ENCODE measurements around the gene BID.

The BID gene

GRCh38 chr22:17802411-17802810 is 28.1 kb upstream of the BID start:
- Histone ChIP-seq H3K4me3 (ENCODE audit: low read length) (no peak overlapping the region), H3K27ac (ENCODE audit: low read length) (no peak overlapping the region), H3K9ac (ENCODE audit: low read depth, low read length) (no peak overlapping the region), H3K4me1 (ENCODE audit: insufficient read depth, low read length) (peaks cover 2% of the 10 kb centered on the region; the same call in 1 of the 2 replicates), H3K36me3 (ENCODE audit: insufficient read depth, low read depth, low read length) (peaks cover 16% of the 10 kb centered on the region), H3K27me3 (ENCODE audit: insufficient read depth, low read length) (no peaks in the 10 kb centered on the region), H3K9me3 (ENCODE audit: insufficient read depth, low read depth, low read length) (no peaks in the 10 kb centered on the region)

GRCh38 chr22:17797721-17798559 is 23.7 kb upstream of the BID start:
- Histone ChIP-seq H3K9me3 (ENCODE audit: insufficient read depth, low read depth, low read length) (no peaks in the 10 kb centered on the region), H3K27me3 (ENCODE audit: insufficient read depth, low read length) (no peaks in the 10 kb centered on the region), H3K9ac (ENCODE audit: low read depth, low read length) (no peak overlapping the region), H3K27ac (ENCODE audit: low read length) (no peak overlapping the region), H3K36me3 (ENCODE audit: insufficient read depth, low read depth, low read length) (no peaks in the 10 kb centered on the region), H3K4me3 (ENCODE audit: low read length) (no peak overlapping the region), H3K4me1 (ENCODE audit: insufficient read depth, low read length) (no peaks in the 10 kb centered on the region)

- Histone ChIP-seq H3K9me3 (ENCODE audit: insufficient read depth, low read depth, low read length) (no peaks in the 10 kb centered on the region), H3K27ac (ENCODE audit: low read length) (no peak overlapping the region), H3K36me3 (ENCODE audit: insufficient read depth, low read depth, low read length) (no peaks in the 10 kb centered on the region), H3K4me3 (ENCODE audit: low read length) (no peak overlapping the region), H3K9ac (ENCODE audit: low read depth, low read length) (no peak overlapping the region), H3K27me3 (ENCODE audit: insufficient read depth, low read length) (no peaks in the 10 kb centered on the region), H3K4me1 (ENCODE audit: insufficient read depth, low read length) (no peaks in the 10 kb centered on the region)
Measured at GRCh38 chr22:17796695-17797094, 22.4 kb upstream of the BID start.

- H3K9me3 ChIP-seq (ENCODE audit: insufficient read depth, low read depth, low read length) = no peaks in the 10 kb centered on the region
- H3K27ac ChIP-seq (ENCODE audit: low read length) = no peak overlapping the region
- no peaks in the 10 kb centered on the region for H3K36me3 ChIP-seq (ENCODE audit: insufficient read depth, low read depth, low read length)
- H3K9ac ChIP-seq (ENCODE audit: low read depth, low read length) = no peak overlapping the region
- no peaks in the 10 kb centered on the region for H3K4me1 ChIP-seq (ENCODE audit: insufficient read depth, low read length)
- no peak overlapping the region for H3K4me3 ChIP-seq (ENCODE audit: low read length)
- no peaks in the 10 kb centered on the region for H3K27me3 ChIP-seq (ENCODE audit: insufficient read depth, low read length)
Measured at GRCh38 chr22:17795661-17796548, 21.6 kb upstream of the BID start.

GRCh38 chr22:17794726-17795542 is 20.7 kb upstream of the BID start:
- Histone ChIP-seq H3K9ac (ENCODE audit: low read depth, low read length) (no peak overlapping the region), H3K4me3 (ENCODE audit: low read length) (no peak overlapping the region), H3K9me3 (ENCODE audit: insufficient read depth, low read depth, low read length) (no peaks in the 10 kb centered on the region), H3K27ac (ENCODE audit: low read length) (no peak overlapping the region), H3K4me1 (ENCODE audit: insufficient read depth, low read length) (no peaks in the 10 kb centered on the region), H3K36me3 (ENCODE audit: insufficient read depth, low read depth, low read length) (no peaks in the 10 kb centered on the region), H3K27me3 (ENCODE audit: insufficient read depth, low read length) (no peaks in the 10 kb centered on the region)

- H3K9me3 ChIP-seq (ENCODE audit: insufficient read depth, low read depth, low read length) = no peaks in the 10 kb centered on the region
- no peak overlapping the region for H3K27ac ChIP-seq (ENCODE audit: low read length)
- H3K9ac ChIP-seq (ENCODE audit: low read depth, low read length) = no peak overlapping the region
- no peaks in the 10 kb centered on the region for H3K27me3 ChIP-seq (ENCODE audit: insufficient read depth, low read length)
- no peak overlapping the region for H3K4me3 ChIP-seq (ENCODE audit: low read length)
- no peaks in the 10 kb centered on the region for H3K36me3 ChIP-seq (ENCODE audit: insufficient read depth, low read depth, low read length)
- H3K4me1 ChIP-seq (ENCODE audit: insufficient read depth, low read length) = no peaks in the 10 kb centered on the region
Measured at GRCh38 chr22:17792854-17793434, 18.7 kb upstream of the BID start.

GRCh38 chr22:17792299-17792698 is 18.0 kb upstream of the BID start:
- Histone ChIP-seq H3K36me3 (ENCODE audit: insufficient read depth, low read depth, low read length) (no peaks in the 10 kb centered on the region), H3K27ac (ENCODE audit: low read length) (no peak overlapping the region), H3K4me1 (ENCODE audit: insufficient read depth, low read length) (no peaks in the 10 kb centered on the region), H3K27me3 (ENCODE audit: insufficient read depth, low read length) (no peaks in the 10 kb centered on the region), H3K9ac (ENCODE audit: low read depth, low read length) (no peak overlapping the region), H3K9me3 (ENCODE audit: insufficient read depth, low read depth, low read length) (no peaks in the 10 kb centered on the region), H3K4me3 (ENCODE audit: low read length) (no peak overlapping the region)

GRCh38 chr22:17791196-17791595 is 16.9 kb upstream of the BID start:
- Histone ChIP-seq H3K4me3 (ENCODE audit: low read length) (no peak overlapping the region), H3K9me3 (ENCODE audit: insufficient read depth, low read depth, low read length) (no peaks in the 10 kb centered on the region), H3K36me3 (ENCODE audit: insufficient read depth, low read depth, low read length) (no peaks in the 10 kb centered on the region), H3K27me3 (ENCODE audit: insufficient read depth, low read length) (no peaks in the 10 kb centered on the region), H3K9ac (ENCODE audit: low read depth, low read length) (no peak overlapping the region), H3K27ac (ENCODE audit: low read length) (no peak overlapping the region), H3K4me1 (ENCODE audit: insufficient read depth, low read length) (no peaks in the 10 kb centered on the region)

GRCh38 chr22:17789379-17790200 is 15.3 kb upstream of the BID start:
- Histone ChIP-seq H3K36me3 (ENCODE audit: insufficient read depth, low read depth, low read length) (no peaks in the 10 kb centered on the region), H3K4me1 (ENCODE audit: insufficient read depth, low read length) (no peaks in the 10 kb centered on the region), H3K9me3 (ENCODE audit: insufficient read depth, low read depth, low read length) (no peaks in the 10 kb centered on the region), H3K27ac (ENCODE audit: low read length) (no peak overlapping the region), H3K27me3 (ENCODE audit: insufficient read depth, low read length) (no peaks in the 10 kb centered on the region), H3K9ac (ENCODE audit: low read depth, low read length) (no peak overlapping the region), H3K4me3 (ENCODE audit: low read length) (no peak overlapping the region)

GRCh38 chr22:17788528-17789378 is 14.5 kb upstream of the BID start:
- Histone ChIP-seq H3K27ac (ENCODE audit: low read length) (no peak overlapping the region), H3K4me3 (ENCODE audit: low read length) (no peak overlapping the region), H3K36me3 (ENCODE audit: insufficient read depth, low read depth, low read length) (no peaks in the 10 kb centered on the region), H3K4me1 (ENCODE audit: insufficient read depth, low read length) (no peaks in the 10 kb centered on the region), H3K9me3 (ENCODE audit: insufficient read depth, low read depth, low read length) (no peaks in the 10 kb centered on the region), H3K9ac (ENCODE audit: low read depth, low read length) (no peak overlapping the region), H3K27me3 (ENCODE audit: insufficient read depth, low read length) (no peaks in the 10 kb centered on the region)

All from iPS-20b (cell line).